Testis (tissue), 2 donors: ENCODE data around the gene FAM174C.

Source experiments
- CTCF ChIP-seq, 3 experiments: fragments of 450-650 bp in 2 of 3; fragments of 200-600 bp in 1 of 3; sonication (generic) in 1 of 3; IDR thresholded peaks; one replicate each; pipeline ENCODE4 v1.5.1; 2016 to 2019; ENCODE audit warnings: antibody characterized with exemption in 3 of 3, mild to moderate bottlenecking in 2 of 3, moderate library complexity in 1 of 3
- POLR2A ChIP-seq: fragments of 450-650 bp; IDR thresholded peaks from one replicate; pipeline ENCODE4 v1.6.1; 2017; ENCODE audit warnings: antibody characterized with exemption, mild to moderate bottlenecking, moderate library complexity

- TF ChIP-seq CTCF (IDR thresholded peaks at IDR 0.05) (no peak), POLR2A (no peak)
Observed at GRCh38 chr19:1257475-1258162, 17.7 kb upstream of the FAM174C start.
